IMR-90 (cell line): ENCODE data around the gene RABGAP1. TPM values are rescaled to one million over a fixed set of nuclear protein-coding genes. Genes with fewer than 3 reads are reported as not detected.

Experiments
- ATAC-seq: fragments of 200-7000 bp; cut with Tn5 transposase; 2 replicates; pipeline ENCODE4 v1.9.1; 2020; ENCODE audit warnings: low read depth, mild to moderate bottlenecking, moderate library complexity
- BruUV-seq: library from RNA; stranded (reverse); fragments of 400-500 nt; replicated peaks from 2 replicates; lab custom pipeline; 2021; lab: Mats Ljungman, UMichigan
- CTCF ChIA-PET: fragments of 300-600 bp; formaldehyde crosslinking; extraction: SDS; loops from one replicate; lab custom pipeline; 2021; ENCODE audit warnings: antibody characterized with exemption; lab: Yijun Ruan, JAX
- POLR2A ChIA-PET: fragments of 300-600 bp; sonication (Branson Sonifier 250); formaldehyde crosslinking; loops from one replicate; lab custom pipeline; 2022; ENCODE audit warnings: antibody characterized with exemption; ENCODE audit not compliant: unreplicated experiment; lab: Charles Lee
- DNase-seq: peaks from one replicate; pipeline ENCODE4 v3.0.0; 2013
- H2AFZ ChIP-seq: replicated peaks from 2 replicates; pipeline ENCODE3; 2013; ENCODE audit warnings: low read length, mild to moderate bottlenecking; ENCODE audit not compliant: poor library complexity
- H2AK5ac ChIP-seq: 2 replicates; pipeline ENCODE4 v1.6.1; 2013; ENCODE audit warnings: low read depth, low read length, inconsistent platforms
- H2AK9ac ChIP-seq: replicated peaks from 2 replicates; pipeline ENCODE3; 2013; ENCODE audit warnings: mild to moderate bottlenecking, low read depth, low read length, moderate library complexity; ENCODE audit not compliant: poor library complexity
- H2BK120ac ChIP-seq: 2 replicates; pipeline ENCODE4 v1.6.1; 2013; ENCODE audit warnings: low read depth, low read length, inconsistent platforms
- H2BK15ac ChIP-seq: 3 replicates; pipeline ENCODE4 v1.6.1; 2013; ENCODE audit warnings: low read depth, low read length, inconsistent platforms
- H2BK20ac ChIP-seq: 2 replicates; pipeline ENCODE4 v1.6.1; 2013; ENCODE audit warnings: low read depth, mild to moderate bottlenecking, inconsistent platforms, low read length, moderate library complexity
- H2BK5ac ChIP-seq: 2 replicates; pipeline ENCODE4 v1.6.1; 2013; ENCODE audit warnings: mild to moderate bottlenecking, low read depth, low read length, inconsistent platforms; ENCODE audit not compliant: poor library complexity, severe bottlenecking
- H3K14ac ChIP-seq: replicated peaks from 2 replicates; pipeline ENCODE4 v1.6.1; 2013; ENCODE audit warnings: low read depth, low read length, inconsistent platforms
- H3K18ac ChIP-seq: 2 replicates; pipeline ENCODE4 v1.6.1; 2013; ENCODE audit warnings: low read depth, low read length, control low read depth
- H3K23ac ChIP-seq: 2 replicates; pipeline ENCODE4 v1.6.1; 2013; ENCODE audit warnings: low read depth, low read length, inconsistent platforms
- H3K27ac ChIP-seq: 2 replicates; pipeline ENCODE4 v1.5.1; 2013; ENCODE audit warnings: mild to moderate bottlenecking, control low read depth, low read length; ENCODE audit not compliant: insufficient read depth
- H3K27me3 ChIP-seq: 2 replicates; pipeline ENCODE4 v1.6.1; 2013; ENCODE audit warnings: low read length; ENCODE audit not compliant: control insufficient read depth, insufficient read depth
- H3K36me3 ChIP-seq: 2 replicates; pipeline ENCODE4 v1.6.1; 2013; ENCODE audit warnings: low read length, mixed read lengths; ENCODE audit not compliant: control insufficient read depth, insufficient read depth
- H3K4ac ChIP-seq: 2 replicates; pipeline ENCODE4 v1.6.1; 2013; ENCODE audit warnings: low read depth, low read length, inconsistent platforms
- H3K4me1 ChIP-seq: 2 replicates; pipeline ENCODE4 v1.6.1; 2013; ENCODE audit warnings: low read length, mixed read lengths; ENCODE audit not compliant: control insufficient read depth, insufficient read depth
- H3K4me2 ChIP-seq: 2 replicates; pipeline ENCODE4 v1.6.1; 2013; ENCODE audit warnings: low read depth, mild to moderate bottlenecking, control low read depth, low read length, moderate library complexity
- H3K4me3 ChIP-seq: 2 replicates; pipeline ENCODE4 v1.5.1; 2013; ENCODE audit warnings: low read depth, mild to moderate bottlenecking, control low read depth, low read length, moderate library complexity; ENCODE audit not compliant: insufficient read depth
- H3K56ac ChIP-seq: 2 replicates; pipeline ENCODE4 v1.6.1; 2013; ENCODE audit warnings: low read length, inconsistent platforms; ENCODE audit not compliant: insufficient read depth; ENCODE audit errors: extremely low read depth
- H3K79me1 ChIP-seq, 2 experiments: 2 replicates each; pipeline ENCODE4 v1.6.1; 2013; ENCODE audit warnings: low read length in 2 of 2, inconsistent platforms in 1 of 2, low read depth in 1 of 2
- H3K9ac ChIP-seq: 2 replicates; pipeline ENCODE4 v1.6.1; 2013; ENCODE audit warnings: low read depth, low read length, control low read depth
- H3K9me1 ChIP-seq: 2 replicates; pipeline ENCODE4 v1.6.1; 2013; ENCODE audit warnings: low read length, inconsistent platforms; ENCODE audit not compliant: insufficient read depth
- H3K9me3 ChIP-seq: 2 replicates; pipeline ENCODE4 v1.6.1; 2013; ENCODE audit warnings: low read length; ENCODE audit not compliant: control insufficient read depth, insufficient read depth
- H4K20me1 ChIP-seq: 2 replicates; pipeline ENCODE4 v1.6.1; 2013; ENCODE audit warnings: low read length, inconsistent platforms; ENCODE audit not compliant: insufficient read depth
- H4K5ac ChIP-seq: 2 replicates; pipeline ENCODE4 v1.6.1; 2013; ENCODE audit warnings: mild to moderate bottlenecking, low read depth, low read length, control low read depth
- H4K8ac ChIP-seq, 2 experiments: 2 replicates each; pipeline ENCODE4 v1.6.1; 2013; ENCODE audit warnings: low read depth in 2 of 2, low read length in 2 of 2, control low read depth in 1 of 2, inconsistent platforms in 1 of 2
- H4K91ac ChIP-seq: 2 replicates; pipeline ENCODE4 v1.6.1; 2013; ENCODE audit warnings: low read depth, low read length, inconsistent platforms; ENCODE audit not compliant: insufficient read depth
- FOS ChIP-seq: fragments of 150-350 bp; IDR thresholded peaks from 2 replicates; pipeline ENCODE4 v1.6.1; 2016; ENCODE audit warnings: low read depth, low read length
- dilution Hi-C: fragments of 300-500 bp; cut with HindIII; formaldehyde crosslinking; loops from one replicate; pipeline ENCODE4 v1.14.3; 2018; ENCODE audit warnings: low sequenced_read_pairs; ENCODE audit not compliant: unreplicated experiment
- in situ Hi-C: fragments of 300-500 bp; cut with MboI; formaldehyde crosslinking; loops from 3 replicates; pipeline ENCODE4 v1.14.3; 2019; ENCODE audit warnings: low sequenced_read_pairs, inconsistent platforms, mixed read lengths
- intact Hi-C: fragments of 100-400 bp; cut with micrococcal nuclease; formaldehyde crosslinking; loops from 2 replicates; pipeline ENCODE4 v1.10.0; 2022
- polyA plus RNA-seq, 3 experiments: library from polyadenylated mRNA; depleted of rRNA; stranded (reverse); fragments of >200 nt; gene quantifications; 2 replicates each; pipeline ENCODE4 v1.2.3, GENCODE V29; 2012; ENCODE audit warnings: low replicate concordance in 1 of 3
- total RNA-seq: library from RNA; depleted of rRNA; stranded (reverse); fragments of >200 nt; gene quantifications from 2 replicates; pipeline ENCODE4 v1.2.3, GENCODE V29; 2012

Gene RABGAP1
- total and polyA plus RNA-seq, 2 of the 4 experiments (the other 2 are of a cell fraction), result 20.0 to 53.9 TPM

DNA sequence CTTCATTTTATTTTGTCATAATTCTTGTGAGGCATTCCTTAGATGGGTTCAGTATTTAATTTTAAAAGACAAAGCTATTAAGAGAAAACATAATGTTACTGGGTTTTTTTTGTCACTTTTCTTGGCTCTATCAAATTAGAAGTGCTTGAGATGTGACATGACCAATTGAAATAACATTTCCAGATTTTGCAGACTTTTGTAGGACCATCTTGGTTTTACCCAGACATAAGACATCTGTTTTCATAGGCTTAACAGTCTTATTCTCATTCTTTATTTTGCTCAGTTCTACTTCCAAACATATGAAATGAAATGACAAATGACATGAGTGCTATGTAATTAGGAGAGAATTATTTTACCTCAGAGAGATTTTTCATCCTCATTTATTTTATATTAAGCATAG is 112.2 kb downstream of the RABGAP1 start:
- no peaks in the 10 kb centered on the region for H4K20me1 ChIP-seq
- H3K27me3 ChIP-seq, result no peaks in the 10 kb centered on the region
- no peak overlapping the region for H2BK15ac ChIP-seq
- H2BK120ac ChIP-seq, result no peak overlapping the region
- intact Hi-C loops (no loop called here), in situ Hi-C loops (no loop called here), dilution Hi-C loops (no loop called here)
- peaks cover 3 to 14% of the 10 kb centered on the region in 2 experiments; a peak in 2 of 4 replicates for H3K79me1 ChIP-seq
- ChIA-PET CTCF (no interaction called here), POLR2A (no interaction called here)
- no peak overlapping the region for H3K9ac ChIP-seq
- no peak overlapping the region for H2BK5ac ChIP-seq
- no peak overlapping the region for H2AFZ ChIP-seq
- TF ChIP-seq FOS, result no peak
- H3K4me1 ChIP-seq, result peaks cover 9% of the 10 kb centered on the region
- H3K18ac ChIP-seq, result no peak overlapping the region
- no peak overlapping the region for H2AK5ac ChIP-seq
- DNase-seq (no peak), ATAC-seq (no peak)
- H3K14ac ChIP-seq, result no peak overlapping the region
- no TSS peak for BruUV-seq
- no peak overlapping the region for H2BK20ac ChIP-seq
- peaks cover 7% of the 10 kb centered on the region for H3K9me1 ChIP-seq
- H3K27ac ChIP-seq, result no peak overlapping the region
- no peak overlapping the region for H3K23ac ChIP-seq
- H4K5ac ChIP-seq, result no peak overlapping the region
- H4K91ac ChIP-seq, result no peak overlapping the region
- no peaks in the 10 kb centered on the region for H3K9me3 ChIP-seq
- peaks cover 7% of the 10 kb centered on the region for H3K36me3 ChIP-seq
- no peak overlapping the region for H3K4me2 ChIP-seq
- H3K4me3 ChIP-seq, result no peak overlapping the region
- no peak overlapping the region for H3K4ac ChIP-seq
- no peak overlapping the region for H3K56ac ChIP-seq
- H4K8ac ChIP-seq, result no peak overlapping the region
- H2AK9ac ChIP-seq, result no peak overlapping the region
